ENCODE results near the gene TCP1.

DNA sequence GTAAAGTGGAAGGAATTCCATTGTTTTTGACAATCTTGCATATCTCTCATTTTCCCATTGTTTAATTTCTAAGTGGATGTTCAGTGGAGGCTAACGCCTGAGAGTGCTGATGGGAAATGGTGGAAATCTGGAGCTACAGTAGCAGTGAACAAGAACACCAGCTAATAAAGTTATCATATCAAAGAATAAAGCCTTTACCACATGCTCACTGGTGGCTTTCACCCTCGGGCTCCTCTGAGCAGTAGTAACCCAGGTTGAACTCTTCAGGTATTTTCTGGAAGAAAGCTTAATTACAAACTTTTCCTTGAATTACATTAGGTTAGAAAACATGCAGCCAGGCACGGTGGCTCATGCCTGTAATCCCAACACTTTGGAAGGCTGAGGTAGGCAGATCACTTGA, 38.0 kb downstream of the TCP1 start:
- TF ChIP-seq, protein P1, sequence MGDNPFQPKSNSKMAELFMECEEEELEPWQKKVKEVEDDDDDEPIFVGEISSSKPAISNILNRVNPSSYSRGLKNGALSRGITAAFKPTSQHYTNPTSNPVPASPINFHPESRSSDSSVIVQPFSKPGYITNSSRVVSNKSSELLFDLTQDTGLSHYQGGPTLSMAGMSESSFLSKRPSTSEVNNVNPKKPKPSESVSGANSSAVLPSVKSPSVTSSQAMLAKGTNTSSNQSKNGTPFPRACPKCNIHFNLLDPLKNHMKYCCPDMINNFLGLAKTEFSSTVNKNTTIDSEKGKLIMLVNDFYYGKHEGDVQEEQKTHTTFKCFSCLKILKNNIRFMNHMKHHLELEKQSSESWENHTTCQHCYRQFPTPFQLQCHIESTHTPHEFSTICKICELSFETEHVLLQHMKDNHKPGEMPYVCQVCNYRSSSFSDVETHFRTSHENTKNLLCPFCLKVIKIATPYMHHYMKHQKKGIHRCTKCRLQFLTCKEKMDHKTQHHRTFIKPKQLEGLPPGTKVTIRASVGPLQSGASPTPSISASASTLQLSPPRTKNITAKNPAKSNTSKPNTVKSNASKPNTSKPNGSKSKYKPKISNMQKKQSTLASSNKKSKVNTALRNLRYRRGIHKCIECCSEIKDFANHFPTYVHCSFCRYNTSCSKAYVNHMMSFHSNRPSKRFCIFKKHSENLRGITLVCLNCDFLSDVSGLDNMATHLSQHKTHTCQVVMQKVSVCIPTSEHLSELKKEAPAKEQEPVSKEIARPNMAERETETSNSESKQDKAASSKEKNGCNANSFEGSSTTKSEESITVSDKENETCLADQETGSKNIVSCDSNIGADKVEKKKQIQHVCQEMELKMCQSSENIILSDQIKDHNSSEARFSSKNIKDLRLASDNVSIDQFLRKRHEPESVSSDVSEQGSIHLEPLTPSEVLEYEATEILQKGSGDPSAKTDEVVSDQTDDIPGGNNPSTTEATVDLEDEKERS (tag by site-specific recombination; IDR thresholded peaks at IDR 0.05): no peak
- TF ChIP-seq, protein P2, sequence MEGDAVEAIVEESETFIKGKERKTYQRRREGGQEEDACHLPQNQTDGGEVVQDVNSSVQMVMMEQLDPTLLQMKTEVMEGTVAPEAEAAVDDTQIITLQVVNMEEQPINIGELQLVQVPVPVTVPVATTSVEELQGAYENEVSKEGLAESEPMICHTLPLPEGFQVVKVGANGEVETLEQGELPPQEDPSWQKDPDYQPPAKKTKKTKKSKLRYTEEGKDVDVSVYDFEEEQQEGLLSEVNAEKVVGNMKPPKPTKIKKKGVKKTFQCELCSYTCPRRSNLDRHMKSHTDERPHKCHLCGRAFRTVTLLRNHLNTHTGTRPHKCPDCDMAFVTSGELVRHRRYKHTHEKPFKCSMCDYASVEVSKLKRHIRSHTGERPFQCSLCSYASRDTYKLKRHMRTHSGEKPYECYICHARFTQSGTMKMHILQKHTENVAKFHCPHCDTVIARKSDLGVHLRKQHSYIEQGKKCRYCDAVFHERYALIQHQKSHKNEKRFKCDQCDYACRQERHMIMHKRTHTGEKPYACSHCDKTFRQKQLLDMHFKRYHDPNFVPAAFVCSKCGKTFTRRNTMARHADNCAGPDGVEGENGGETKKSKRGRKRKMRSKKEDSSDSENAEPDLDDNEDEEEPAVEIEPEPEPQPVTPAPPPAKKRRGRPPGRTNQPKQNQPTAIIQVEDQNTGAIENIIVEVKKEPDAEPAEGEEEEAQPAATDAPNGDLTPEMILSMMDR (tag by site-specific recombination; IDR thresholded peaks at IDR 0.05): no peak
- TF ChIP-seq ZNF658 (tag by site-specific recombination; IDR thresholded peaks at IDR 0.05): no peak
- no peak for TF ChIP-seq ZNF121 (tag by site-specific recombination; IDR thresholded peaks at IDR 0.05)
- TF ChIP-seq EGR2 (tag by site-specific recombination; IDR thresholded peaks at IDR 0.05; ENCODE audit: low read depth): no peak
- TF ChIP-seq, protein P3, sequence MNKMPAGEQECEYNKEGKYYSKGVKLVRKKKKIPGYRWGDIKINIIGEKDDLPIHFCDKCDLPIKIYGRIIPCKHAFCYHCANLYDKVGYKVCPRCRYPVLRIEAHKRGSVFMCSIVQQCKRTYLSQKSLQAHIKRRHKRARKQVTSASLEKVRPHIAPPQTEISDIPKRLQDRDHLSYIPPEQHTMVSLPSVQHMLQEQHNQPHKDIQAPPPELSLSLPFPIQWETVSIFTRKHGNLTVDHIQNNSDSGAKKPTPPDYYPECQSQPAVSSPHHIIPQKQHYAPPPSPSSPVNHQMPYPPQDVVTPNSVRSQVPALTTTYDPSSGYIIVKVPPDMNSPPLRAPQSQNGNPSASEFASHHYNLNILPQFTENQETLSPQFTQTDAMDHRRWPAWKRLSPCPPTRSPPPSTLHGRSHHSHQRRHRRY (tag by site-specific recombination; IDR thresholded peaks at IDR 0.05): no peak
- no peak for TF ChIP-seq MYNN (tag by site-specific recombination; IDR thresholded peaks at IDR 0.05; ENCODE audit: borderline replicate concordance)
- TF ChIP-seq ZNF768 (tag by site-specific recombination; IDR thresholded peaks at IDR 0.05): no peak
- no peak for TF ChIP-seq TCF7L2 (IDR thresholded peaks at IDR 0.05; ENCODE audit: borderline replicate concordance, low read depth, low read length)
- TF ChIP-seq ZNF211 (tag by site-specific recombination; IDR thresholded peaks at IDR 0.05; ENCODE audit: low read depth): no peak
